Large intestine (tissue), 3 donors: Measurements from ENCODE around the gene PLAC9. TPM values are rescaled to one million over a fixed set of nuclear protein-coding genes. Genes with fewer than 3 reads are reported as not detected.

Experiments used
- DNase-seq, 2 donors: peaks; one replicate each; pipeline versions ENCODE4 v3.0.0 to v3.0.0-alpha.2; 2013
- H3K27ac ChIP-seq: one replicate; pipeline ENCODE4 v1.5.1; 2013; ENCODE audit warnings: low read length
- H3K27me3 ChIP-seq: 2 replicates; pipeline ENCODE4 v1.6.1; 2013; ENCODE audit warnings: low read length; ENCODE audit not compliant: control insufficient read depth, insufficient read depth
- H3K36me3 ChIP-seq: 2 replicates; pipeline ENCODE4 v1.6.1; 2013; ENCODE audit warnings: low read length; ENCODE audit not compliant: control insufficient read depth, insufficient read depth
- H3K4me1 ChIP-seq: one replicate; pipeline ENCODE4 v1.6.1; 2013; ENCODE audit warnings: low read length; ENCODE audit not compliant: control insufficient read depth, insufficient read depth
- H3K4me3 ChIP-seq: one replicate; pipeline ENCODE4 v1.5.1; 2013; ENCODE audit warnings: low read length
- H3K9me3 ChIP-seq: one replicate; pipeline ENCODE4 v1.6.1; 2013; ENCODE audit warnings: mild to moderate bottlenecking, low read depth, low read length, moderate library complexity; ENCODE audit not compliant: control insufficient read depth
- WGBS: methylation state at CpG from one replicate; pipeline ENCODE4 v1.1.5; 2013; ENCODE audit warnings: low lambda C conversion rate; ENCODE audit not compliant: insufficient coverage; 5-methylcytosine and 5-hydroxymethylcytosine counted together
- polyA plus RNA-seq: library from polyadenylated mRNA; unstranded; fragments of 120-200 nt; gene quantifications from one replicate; pipeline ENCODE4 v1.2.1, GENCODE V29; 2013

Gene PLAC9
- polyA plus RNA-seq, 1 donor: 17.8 TPM

DNA sequence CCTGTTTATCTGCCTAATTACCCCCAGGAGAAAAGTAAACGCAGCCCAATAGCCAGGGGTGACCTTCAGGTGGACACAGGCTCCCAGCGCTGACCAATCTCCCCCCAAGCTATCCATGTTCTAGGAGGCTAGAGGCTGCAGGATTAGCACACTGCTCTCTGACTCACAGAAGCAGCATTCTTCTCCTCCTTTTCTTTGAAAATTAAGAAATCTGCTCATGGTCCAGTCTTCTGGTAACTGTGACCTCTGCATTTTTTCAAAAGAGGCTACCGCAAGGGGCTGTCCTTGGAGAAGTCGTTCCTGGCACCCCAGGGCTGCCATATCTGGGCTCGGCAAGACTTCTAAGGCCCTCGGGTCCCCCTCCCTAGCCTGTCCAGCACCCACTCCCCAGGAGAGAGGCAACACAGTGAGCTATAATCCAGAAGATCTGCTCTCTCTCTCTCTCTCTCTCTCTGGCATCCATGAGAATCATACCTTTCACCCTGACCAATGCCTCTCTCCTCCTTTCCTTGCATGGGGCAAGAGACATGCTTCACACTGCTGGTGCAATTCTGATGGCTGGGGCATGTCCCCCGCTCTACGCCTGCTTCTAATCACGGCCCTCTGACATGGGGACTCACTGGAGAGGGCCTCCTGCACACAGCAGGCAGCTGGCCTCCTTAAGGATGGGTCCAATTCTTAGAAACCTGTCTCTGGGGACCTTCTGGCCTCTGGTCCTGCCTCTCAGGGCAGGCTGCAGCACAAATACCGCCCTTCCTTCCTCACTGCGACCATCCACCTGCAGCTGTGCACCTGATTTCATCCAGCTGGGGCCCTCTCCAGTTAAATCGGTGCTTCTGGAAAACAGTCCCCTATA lies 45.5 kb downstream of the PLAC9 start:
- no peak overlapping the region for H3K27ac ChIP-seq
- no peaks in the 10 kb centered on the region for H3K4me1 ChIP-seq
- no CpG with 5 or more reads among the region's 12 CpGs for WGBS

DNA sequence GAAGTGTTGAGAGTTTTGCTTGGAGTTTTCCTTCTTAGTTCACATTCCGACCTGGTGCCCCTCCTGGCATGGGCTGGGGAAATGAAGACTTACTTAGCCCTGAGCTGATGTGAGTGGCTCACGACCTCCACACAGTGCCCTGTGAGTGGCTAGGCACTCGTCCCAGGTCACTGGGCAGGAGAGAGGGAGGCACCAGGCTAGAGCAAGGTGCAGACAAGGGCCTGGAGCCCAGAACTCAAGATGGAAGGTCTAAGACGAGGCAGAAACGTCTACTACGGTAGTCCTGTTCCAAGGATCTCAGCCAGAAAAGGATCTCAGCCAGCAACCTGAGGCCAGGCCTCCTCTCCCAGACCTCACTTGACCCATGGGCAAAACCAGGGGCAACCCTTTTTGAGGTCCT lies 50.5 kb downstream of the PLAC9 start:
- Histone ChIP-seq H3K4me1 (peaks cover 6% of the 10 kb centered on the region), H3K27ac (no peak overlapping the region)

More for the DNA sequence above, 45.5 kb downstream of the PLAC9 start:
- Histone ChIP-seq H3K27me3 (no peaks in the 10 kb centered on the region), H3K9me3 (no peaks in the 10 kb centered on the region), H3K4me3 (no peak overlapping the region), H3K36me3 (peaks cover 37% of the 10 kb centered on the region)
- DNase-seq: no peak

DNA sequence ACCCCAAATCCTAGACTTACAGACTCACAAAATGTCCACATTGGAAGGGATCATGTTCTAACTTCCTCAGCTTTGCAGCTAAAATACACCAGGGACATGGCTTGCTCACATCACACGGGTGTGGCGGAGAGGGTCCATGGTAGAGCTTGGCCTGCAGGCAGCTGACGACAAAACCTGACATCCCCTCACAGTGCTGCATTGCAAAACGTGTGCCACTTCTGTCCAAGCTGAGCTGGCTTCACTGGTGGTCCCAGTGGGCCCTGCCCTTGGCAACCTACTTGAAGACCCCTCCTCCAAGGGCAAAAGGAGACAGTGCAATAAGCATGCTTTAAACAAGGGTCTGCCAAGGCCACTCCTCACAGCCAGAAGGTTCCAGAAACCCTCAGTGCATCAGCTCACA lies 50.9 kb downstream of the PLAC9 start:
- no peak for DNase-seq
- Histone ChIP-seq H3K4me3 (no peak overlapping the region), H3K4me1 (peaks cover 9% of the 10 kb centered on the region), H3K36me3 (peaks cover 30% of the 10 kb centered on the region), H3K27me3 (no peaks in the 10 kb centered on the region), H3K9me3 (no peaks in the 10 kb centered on the region), H3K27ac (no peak overlapping the region)
- WGBS: no CpG with 5 or more reads among the region's 4 CpGs

More for the DNA sequence above, 50.5 kb downstream of the PLAC9 start:
- WGBS: no CpG with 5 or more reads among the region's 6 CpGs
- H3K27me3 ChIP-seq: no peaks in the 10 kb centered on the region
- no peak for DNase-seq
- peaks cover 31% of the 10 kb centered on the region for H3K36me3 ChIP-seq
- H3K9me3 ChIP-seq: no peaks in the 10 kb centered on the region
- no peak overlapping the region for H3K4me3 ChIP-seq

DNA sequence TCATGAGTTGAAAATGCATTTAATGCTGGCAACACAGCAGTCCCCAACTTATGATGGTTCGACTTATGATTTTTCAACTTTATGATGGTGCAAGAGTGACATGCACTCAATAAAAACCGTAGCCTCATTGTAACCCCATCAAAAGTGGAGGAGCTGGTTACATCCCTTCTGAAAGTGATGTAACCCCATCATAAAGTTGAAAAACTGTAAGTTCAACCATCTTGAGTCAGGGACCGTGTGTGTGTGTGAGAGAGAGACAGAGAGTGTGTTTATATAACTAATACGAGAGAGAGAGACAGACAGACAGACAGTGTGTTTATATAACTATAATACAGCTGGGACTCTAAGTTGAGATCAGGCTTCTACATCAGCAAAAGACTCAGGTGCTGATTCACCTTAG lies 51.8 kb downstream of the PLAC9 start:
- no peak for DNase-seq
- Histone ChIP-seq H3K4me3 (no peak overlapping the region), H3K9me3 (no peaks in the 10 kb centered on the region), H3K27me3 (no peaks in the 10 kb centered on the region), H3K27ac (no peak overlapping the region), H3K4me1 (peaks cover 9% of the 10 kb centered on the region), H3K36me3 (peaks cover 22% of the 10 kb centered on the region)
- WGBS: 70% methylated on average over 2 of the region's 4 CpGs

DNA sequence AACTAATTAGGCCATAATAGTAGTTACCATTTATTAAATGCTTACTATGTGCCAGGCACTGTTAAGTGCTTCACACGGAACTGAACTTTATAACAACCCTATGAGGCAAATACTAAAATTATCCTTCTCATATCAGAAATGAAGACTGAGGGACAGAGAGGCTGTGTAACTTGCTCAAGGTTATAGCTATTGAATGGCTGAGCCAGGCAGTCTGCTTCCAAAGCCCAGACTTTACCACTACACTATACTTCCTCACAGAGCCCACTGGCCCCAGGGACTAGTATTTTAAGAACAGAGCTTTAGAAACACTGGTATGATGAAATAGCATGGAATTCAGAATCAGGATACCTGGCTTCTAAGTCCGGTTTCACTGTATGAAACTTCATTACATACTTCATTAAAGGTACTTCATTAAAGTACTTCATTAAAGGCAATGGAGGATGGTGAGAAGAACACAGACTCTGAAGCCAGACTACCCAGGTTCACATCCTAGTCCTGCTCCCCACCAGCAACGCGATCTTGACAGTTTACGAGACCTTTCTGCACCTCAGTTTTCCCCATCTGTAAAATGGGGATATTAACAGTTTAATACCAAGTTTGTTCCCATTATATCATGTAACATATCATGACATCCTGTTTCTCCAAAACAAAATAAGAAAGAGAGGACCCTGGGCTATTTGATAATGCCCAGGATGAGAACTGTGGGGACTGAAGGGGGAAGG lies 53.2 kb downstream of the PLAC9 start:
- no peak overlapping the region for H3K27ac ChIP-seq
- WGBS: no CpG with 5 or more reads among the region's 5 CpGs
- H3K36me3 ChIP-seq: peaks cover 12% of the 10 kb centered on the region
- DNase-seq: no peak
- no peaks in the 10 kb centered on the region for H3K9me3 ChIP-seq
- no peaks in the 10 kb centered on the region for H3K27me3 ChIP-seq
- H3K4me3 ChIP-seq: no peak overlapping the region
- peaks cover 9% of the 10 kb centered on the region for H3K4me1 ChIP-seq

DNA sequence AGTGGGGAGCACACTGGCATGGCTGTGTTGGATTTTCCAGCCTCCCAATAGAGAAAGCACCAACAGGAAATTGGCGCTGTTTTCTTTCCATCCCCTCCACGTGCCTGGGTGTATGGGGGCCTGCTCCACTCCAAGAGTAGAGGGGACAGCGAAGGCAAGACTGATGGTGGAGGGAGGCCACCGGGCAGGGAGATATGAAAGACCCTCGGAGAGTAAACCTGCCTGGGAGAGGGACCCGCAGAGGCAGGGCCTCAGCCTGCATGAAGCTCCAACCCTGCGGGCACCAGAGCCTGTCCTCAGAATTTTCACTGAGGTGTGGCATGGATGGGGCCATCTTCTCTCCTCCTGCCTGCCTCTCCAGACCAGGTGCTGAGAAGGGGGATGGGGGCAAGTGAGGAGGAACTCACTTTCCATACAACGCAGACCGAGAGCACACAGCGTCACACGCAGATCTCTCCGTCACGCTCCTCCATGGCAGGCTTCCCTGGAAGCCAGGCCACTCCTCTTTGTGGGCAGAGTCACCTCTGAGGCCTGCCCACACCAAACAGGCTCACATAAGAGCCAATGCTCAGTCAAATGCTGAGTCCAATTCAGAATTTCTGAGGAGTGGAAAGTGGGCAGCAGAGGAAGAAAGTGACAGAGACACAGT lies 54.0 kb downstream of the PLAC9 start:
- Histone ChIP-seq H3K4me1 (peaks cover 9% of the 10 kb centered on the region), H3K27me3 (no peaks in the 10 kb centered on the region), H3K9me3 (no peaks in the 10 kb centered on the region), H3K27ac (no peak overlapping the region), H3K4me3 (no peak overlapping the region), H3K36me3 (peaks cover 12% of the 10 kb centered on the region)
- no CpG with 5 or more reads among the region's 13 CpGs for WGBS
- no peak for DNase-seq

DNA sequence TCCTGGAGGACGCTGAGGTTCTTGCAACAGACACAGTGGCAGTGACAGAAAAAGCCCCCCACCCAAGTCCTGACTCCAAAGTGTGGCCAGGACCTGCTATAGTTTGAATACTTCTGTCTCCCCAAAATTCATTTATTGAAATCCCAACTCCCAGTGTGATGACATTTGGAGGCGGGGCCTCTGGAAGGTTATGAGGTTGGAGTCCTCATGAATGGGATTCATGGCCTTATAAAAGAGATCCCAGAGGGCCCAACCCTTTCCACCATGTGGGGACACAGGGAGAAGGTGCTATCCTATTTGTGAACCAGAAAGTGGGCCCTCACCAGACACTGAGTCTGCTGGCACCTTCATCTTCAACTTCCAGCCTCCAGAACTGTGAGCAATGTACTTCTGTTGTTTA lies 54.5 kb downstream of the PLAC9 start:
- H3K27ac ChIP-seq: peak overlapping the region; percentile 74
- H3K27me3 ChIP-seq: no peaks in the 10 kb centered on the region
- H3K4me3 ChIP-seq: no peak overlapping the region
- peaks cover 12% of the 10 kb centered on the region for H3K36me3 ChIP-seq
- peaks cover 9% of the 10 kb centered on the region for H3K4me1 ChIP-seq
- WGBS: no CpG with 5 or more reads among the region's 2 CpGs
- no peaks in the 10 kb centered on the region for H3K9me3 ChIP-seq
- DNase-seq: no peak

DNA sequence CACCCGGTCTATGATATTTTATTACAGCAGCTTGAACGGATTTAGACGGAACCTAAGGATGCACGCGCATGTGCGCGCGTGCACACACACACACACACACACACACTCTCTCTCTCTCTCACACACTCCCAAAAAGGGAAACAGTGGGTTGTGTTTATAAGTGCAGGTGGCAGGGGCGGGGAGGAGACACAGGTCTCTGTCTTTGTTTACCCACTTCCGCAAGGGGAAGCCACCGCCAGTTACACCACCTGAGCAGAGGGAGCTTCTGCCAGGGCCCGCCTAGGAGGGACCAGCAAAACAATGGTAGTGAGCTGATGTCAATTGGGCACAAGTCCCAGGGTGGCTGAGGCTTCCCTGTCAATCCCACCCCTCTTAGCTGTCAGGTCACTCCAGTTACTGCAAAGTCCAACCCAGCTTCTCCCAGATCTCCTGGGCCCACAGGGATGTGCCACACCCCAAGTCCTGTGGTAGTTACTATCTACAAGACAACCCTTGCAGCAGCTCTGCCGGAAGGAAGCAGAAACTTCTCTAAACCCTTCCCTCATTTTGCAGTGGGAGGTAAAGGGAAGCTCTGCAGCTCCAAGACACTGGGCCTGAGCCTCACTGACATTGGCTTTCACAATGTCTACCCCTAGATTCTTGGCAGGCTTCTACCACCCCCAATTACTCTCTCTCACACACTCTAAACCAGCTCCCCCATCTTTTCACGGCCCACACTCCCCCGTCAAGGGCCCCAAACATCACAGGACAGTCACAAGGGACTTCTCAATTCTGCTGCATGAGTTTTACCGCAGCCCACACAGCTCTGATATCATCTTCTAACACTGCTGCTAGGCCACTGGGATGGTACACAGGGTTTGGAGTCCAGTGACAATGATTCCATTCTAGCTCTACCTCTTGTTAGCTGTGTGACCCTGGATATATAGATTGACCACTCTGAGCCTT lies 55.2 kb downstream of the PLAC9 start:
- Histone ChIP-seq H3K4me1 (peaks cover 9% of the 10 kb centered on the region), H3K4me3 (no peak overlapping the region), H3K27me3 (no peaks in the 10 kb centered on the region), H3K9me3 (no peaks in the 10 kb centered on the region), H3K27ac (peak overlapping the region; percentile 74), H3K36me3 (peaks cover 11% of the 10 kb centered on the region)
- DNase-seq: peak; percentile 37 to 67
- WGBS: 75% methylated on average over 2 of the region's 16 CpGs

DNA sequence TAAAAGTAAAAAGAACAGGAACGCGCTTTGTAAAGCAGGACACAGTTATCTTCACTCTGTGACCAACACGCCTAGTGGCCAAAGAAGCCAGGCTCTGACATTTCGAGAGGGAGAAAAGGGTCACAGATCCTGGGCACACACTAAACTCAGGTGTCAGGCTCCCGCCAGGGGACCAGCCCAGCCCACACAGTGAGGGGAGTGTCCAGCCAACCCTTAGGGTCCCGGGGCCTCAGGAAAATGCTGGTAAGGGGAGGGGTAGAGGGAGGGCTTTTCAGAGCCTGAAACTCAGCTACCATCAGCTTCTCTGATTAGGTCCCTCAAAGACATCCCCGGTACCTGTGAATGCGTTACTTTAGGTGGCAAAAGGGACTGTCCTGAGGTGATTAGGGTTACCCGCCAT lies 56.2 kb downstream of the PLAC9 start:
- DNase-seq: no peak

More for the DNA sequence above, 56.2 kb downstream of the PLAC9 start:
- Histone ChIP-seq H3K27ac (no peak overlapping the region), H3K4me1 (peaks cover 9% of the 10 kb centered on the region), H3K36me3 (peaks cover 6% of the 10 kb centered on the region), H3K9me3 (no peaks in the 10 kb centered on the region), H3K27me3 (no peaks in the 10 kb centered on the region), H3K4me3 (no peak overlapping the region)
- WGBS: 100% methylated on average over 1 of the region's 9 CpGs
